ENCODE data around the gene APOB.

APOB gene

DNA sequence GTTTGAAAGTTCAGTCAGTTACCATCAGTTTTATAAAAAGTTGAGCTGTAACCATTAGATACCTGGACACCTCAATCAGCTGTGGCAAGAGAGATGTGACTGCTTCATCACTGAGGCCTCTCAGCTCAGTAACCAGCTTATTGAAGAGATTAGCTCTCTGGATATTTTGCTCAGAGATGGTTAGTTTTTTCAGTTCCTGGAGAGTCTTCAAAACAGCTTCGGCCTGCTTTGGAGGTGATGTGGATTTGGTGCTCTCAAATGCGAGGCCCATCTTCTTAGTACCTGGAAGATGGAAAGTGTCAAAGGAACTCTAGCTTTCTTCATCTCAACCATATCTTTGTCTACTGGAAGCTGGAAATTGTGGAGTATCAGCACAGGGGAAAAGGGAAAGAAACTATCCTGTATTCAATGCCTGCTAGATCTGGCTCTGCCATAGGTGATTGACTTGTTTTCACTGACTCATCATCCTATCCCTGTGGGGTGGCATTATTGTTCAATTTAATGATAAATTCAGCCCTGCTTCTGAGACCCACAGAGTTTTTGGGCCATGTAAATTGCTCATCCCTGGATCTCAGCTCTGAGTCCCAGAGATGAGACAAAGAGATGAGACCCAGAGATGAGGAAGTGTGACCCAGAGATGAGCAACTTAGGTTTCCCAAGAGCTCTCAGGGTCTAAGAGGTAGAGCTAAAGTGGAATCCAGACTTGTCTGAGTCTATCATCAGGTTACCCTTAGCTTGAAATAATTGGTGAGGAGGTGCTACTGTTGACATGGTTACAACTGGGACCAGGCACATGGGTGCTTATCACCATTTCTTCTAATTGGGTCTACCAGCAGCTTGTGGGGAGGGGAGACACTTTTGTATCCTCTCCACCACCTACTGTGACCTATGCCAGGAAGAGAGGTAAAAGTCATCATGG is 10.4 kb downstream of the APOB start:
- DNase-seq, result no peak

DNA sequence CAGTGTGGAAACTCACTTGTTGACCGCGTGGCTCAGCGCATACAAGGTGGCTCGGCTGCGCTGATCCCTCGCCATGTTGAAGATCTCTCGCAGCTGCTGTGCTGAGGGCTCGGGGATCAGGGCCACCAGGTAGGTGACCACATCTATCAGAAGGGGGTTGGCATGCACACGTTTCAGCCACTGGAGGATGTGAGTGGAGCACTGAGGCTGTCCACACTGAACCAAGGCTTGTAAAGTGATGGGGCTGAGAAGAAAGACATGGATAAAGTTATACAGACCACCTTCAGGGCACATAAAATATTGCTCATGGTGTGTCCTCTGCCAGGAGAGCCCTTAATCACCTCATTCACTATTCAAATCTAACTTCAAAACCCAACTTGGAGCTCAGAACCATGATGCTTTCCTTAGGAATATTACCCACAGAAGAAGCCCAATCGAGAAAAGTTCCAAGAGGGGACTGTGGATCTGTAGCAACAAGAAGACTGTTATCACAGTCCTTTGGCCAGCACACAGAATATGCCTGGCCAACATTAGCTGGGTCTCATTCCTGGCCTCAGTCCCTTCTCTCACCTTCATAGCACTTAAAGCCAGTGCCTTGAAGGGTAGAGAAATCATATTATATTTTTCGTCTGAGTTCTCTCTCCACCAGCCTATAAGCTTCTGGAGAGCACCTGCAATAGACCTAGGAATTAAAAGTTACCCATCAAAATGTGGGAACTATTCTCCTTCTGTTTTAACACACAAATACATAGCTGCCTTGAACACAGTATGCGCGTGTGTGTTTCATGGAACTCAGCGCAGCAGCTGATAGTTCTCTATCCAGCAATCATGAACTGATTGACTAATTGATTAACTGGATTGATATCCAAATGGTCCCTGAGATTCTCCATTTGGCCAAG is 11.3 kb downstream of the APOB start:
- no peak for DNase-seq

DNA sequence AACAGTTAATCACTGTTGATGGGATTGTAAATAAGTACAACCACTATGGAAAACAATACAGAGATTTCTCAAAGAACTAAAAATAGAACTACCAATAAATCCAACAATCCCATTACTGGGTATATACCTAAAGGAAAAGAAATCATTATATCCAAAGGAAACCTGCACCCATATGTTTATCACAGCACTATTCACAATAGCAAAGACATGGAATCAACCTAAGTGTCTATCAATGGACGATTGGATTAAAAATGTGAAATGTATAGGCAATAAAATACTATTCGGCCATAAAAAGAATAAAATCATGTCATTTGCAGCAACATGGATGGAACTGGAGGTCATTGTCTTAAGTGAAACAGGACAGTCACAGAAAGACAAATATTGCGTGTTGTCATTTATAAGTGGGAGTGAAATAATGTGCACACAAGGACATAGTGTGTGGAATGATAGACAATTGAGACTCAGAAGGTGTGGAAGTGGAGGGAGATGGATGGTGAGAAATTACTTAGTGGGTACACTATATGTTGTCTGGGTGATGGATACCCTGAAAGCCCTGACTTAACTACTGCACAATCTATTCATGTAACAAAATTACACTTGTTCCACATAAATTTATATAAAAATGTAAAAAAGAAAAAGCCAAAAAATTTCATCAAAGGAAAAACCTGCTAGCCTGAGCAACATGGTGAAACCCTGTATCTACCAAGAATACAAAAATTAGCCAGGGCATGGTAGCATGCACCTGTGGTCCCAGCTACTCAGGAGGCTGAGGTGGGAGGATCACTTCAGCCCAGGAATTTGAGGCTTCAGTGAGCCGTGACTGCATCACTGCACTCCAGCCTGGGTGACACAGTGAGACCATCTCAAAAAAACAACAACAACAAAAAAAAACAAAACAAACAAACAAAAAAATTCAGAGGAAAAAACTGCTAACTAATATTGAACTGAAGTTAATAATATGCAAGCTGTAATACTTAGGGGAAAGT is 12.6 kb downstream of the APOB start:
- DNase-seq, result no peak

DNA sequence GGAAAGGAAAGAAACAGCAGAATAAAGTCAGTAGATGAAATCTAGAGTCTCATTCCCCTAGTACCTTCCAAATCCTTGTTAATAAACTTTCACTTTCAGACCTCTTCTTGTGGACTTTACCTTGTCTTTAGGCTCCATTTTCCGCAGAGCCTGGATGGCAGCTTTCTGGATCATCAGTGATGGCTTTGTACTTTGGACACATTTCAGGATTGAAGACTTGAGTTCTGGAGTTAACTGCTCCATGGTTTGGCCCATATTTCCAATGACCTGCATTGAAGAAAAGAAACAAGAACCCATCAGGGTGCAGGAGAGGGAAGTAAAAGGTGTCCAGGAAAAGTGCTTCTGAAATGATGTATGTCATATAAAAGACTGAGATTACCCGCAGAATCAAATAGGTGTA is 14.4 kb downstream of the APOB start:
- no peak for DNase-seq

DNA sequence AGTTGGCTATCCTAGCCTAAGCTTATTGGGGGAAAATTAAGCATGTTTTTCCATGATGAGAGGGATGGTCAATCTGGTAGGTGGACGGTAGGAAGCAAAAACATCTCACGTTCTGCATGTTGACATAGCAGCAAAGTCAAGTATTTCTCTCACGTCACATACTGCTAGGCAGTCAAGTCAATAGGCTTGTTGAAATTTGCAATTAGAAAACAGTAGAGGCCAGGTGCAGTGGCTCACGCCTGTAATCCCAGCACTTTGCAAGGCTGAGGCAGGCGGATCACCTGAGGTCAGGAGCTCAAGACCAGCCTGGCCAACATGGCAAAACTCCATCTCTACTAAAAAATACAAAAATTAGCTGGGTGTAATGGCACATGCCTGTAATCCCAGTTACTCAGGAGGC is 14.9 kb downstream of the APOB start:
- DNase-seq, result peak; percentile 24

DNA sequence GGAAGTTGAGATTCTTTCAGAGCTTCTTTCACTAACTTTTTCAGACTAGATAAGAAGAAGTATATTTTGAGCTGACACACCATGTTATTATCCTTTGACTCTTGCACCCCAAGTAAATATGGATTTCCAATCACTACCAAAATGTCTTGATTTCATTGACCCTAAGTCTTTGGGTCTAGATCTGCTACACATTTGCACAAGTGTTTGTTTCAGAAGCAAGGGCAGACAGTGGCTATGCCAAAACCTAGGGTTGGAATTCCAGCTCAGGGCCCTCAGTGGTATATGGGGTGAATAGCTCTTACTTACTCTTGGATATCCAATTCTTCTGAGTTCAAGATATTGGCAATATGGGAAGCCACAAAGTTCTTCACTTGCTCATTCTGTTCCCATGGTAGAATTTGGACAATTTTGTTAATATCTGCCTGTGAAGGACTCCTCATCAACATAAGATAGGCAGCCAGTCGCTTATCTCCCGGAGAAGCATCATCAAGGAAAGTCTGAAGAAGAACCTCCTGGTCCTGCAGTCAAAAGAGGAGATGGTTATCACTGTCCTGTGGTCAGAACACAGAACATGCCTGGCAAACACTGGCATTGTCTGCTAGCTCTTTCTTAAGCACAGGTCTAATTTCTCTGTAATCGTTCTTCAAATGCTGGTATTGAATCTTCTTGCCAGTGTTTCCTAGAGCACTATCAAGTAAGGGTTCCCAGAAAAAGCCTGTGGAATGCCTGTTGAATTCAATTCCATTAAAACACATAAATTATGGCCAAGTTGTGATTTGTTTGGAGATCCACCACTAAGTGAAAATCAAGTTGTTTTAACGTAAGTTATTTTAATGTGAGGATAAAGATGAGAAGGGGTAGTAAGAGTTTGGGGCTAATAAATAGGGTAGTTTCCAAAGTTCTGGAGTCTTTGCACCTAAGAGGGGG is 15.6 kb downstream of the APOB start:
- no peak for DNase-seq

DNA sequence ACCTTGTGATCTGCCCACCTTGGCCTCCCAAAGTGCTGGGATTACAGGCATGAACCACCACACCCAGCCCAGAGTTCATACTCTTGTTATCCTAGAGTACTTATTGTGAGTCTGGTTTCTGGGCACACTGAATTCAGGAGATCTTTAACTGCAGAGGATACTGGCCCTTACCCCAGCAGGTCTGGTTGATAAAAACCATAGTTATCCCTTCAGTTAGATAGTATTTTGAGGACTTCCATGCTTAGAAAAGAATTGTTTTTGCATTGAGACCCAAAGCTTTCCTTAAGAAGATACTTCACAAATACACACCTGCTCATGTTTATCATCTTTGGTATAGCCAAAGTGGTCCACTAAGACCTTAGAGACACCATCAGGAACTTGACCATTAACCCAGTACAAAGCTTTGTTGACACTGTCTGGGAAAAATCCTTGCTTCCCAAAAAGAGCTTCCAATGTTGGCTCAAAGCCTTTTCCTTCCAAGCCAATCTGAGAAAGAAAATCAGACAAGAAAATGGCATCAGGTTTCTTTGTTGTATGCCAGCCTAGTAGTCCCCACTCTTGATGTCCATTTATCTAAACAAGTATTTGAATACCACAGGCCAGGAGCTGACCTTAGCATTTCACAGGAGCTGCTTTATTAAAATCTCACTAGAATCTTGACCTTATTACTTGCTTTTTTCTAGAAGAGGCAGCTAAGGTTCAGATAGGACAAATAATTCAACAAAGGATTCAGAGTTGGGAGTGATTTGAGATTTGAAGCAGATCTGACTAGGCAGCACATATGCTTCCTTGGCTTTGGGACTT is 17.2 kb downstream of the APOB start:
- no peak for DNase-seq

DNA sequence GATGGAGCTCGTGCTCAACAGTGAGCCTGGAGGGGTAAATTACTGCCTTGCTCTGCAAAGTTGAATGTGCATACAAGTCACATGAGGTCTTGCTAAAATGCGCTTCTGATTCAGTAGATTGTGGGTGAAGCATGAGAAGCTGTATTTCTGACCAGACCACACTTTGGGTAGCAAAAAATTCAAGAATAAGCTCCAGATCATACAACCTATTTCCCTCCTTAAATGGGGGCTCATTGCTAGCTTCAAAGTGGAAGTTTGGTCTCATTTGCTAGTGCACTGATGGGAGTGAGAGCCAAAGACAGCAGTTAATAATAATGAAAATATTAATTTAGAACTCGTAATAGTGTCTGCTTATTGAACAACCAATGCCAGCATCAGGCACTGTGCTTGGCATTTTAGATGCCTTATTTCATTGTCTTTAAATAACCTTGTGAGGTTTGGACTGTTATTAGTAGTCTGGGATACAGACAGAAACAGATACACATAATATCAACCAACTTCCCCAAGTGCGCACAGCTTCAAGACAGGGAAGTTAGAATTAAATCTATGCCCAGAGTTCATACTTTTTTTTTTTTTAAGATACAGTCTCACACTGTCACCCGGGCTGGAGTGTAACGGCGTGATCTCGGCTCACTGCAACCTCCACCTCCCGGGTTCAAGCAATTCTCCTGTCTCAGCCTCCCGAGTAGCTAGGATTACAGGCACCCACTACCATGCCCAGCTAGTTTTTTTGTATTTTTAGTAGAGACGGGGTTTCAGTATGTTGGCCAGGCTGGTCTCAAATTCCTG is 18.0 kb downstream of the APOB start:
- no peak for DNase-seq

DNA sequence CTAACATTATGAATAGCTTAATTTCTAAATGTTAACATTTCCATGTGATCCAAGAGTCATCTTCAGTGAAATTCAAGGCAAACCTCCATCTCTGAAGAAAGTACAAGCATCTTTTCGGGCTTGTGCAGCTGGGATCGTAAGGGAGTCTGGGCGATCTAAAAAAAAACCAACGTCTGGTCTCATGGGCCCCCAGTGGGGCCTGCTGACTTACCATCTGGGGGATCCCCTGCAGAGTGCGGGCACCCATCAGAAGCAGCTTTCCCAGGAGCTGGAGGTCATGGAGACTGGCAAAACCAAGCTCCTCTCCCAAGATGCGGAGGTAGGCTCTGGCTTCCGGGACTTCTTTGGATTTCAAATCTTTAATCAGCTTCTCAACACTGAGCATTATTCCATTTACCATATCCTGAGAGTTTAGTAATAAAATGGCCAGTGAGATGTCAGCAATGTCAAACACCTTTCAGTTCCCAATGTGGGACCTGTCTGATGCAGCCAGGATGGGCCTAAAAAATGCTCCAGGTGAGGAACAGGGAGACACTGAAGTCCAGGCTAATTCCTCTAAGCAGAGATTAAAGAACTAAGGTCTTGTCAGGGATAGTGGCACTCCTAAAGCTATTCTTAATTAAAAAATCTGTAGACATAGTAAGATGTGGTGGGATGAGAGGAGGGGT is 19.0 kb downstream of the APOB start:
- DNase-seq, result no peak

DNA sequence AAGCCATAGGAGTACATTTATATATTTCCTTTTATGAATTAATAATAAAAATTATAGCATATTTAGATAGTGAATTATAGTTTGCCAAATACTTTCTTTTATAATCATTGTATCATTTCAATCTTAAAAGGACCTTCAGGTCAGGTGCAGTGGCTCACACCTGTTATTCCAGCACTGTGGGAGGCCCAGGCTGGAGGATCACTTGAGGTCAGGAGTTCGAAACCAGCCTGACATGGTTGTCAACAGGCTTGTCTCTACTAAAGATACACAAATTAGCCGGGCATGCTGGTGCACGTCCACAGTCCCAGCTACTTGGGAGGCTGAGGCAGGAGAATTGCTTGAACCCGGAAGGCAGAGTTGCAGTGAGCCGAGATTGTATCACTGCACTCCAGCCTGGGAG is 19.7 kb downstream of the APOB start:
- no peak for DNase-seq

DNA sequence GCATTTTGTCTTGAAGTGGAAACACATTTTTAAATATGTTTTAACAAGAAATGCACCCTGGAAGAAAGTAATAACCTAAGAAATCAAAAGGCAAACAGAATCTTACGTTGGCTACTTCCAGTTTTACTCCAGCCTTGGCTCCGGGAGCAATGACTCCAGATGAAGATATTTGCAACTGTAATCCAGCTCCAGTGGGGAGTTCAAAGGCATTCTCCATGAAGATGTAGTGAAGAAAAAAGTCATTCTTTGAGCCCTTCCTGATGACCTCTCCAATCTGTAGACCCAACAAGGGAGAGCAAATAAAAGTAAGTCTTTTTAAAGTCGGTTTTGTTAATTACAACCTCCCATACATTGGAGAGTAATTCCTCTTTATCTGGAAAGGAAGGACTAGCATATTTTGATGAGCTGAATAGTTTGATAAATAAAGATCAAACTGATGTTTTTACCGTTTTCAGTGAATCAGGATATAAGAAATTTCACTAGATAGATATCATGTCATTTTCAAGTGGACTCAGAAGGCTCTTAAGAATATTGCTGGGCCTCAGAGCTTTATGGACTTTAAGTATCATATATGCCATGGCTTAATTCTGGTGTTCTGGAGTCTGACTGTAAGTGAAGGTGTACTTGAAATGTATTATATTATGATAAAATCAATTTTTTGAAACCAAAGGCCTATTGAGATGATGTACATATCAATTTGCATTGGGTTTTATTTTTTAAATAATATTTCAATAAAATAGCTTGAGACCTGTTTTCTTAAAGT is 20.3 kb downstream of the APOB start:
- DNase-seq, result no peak

DNA sequence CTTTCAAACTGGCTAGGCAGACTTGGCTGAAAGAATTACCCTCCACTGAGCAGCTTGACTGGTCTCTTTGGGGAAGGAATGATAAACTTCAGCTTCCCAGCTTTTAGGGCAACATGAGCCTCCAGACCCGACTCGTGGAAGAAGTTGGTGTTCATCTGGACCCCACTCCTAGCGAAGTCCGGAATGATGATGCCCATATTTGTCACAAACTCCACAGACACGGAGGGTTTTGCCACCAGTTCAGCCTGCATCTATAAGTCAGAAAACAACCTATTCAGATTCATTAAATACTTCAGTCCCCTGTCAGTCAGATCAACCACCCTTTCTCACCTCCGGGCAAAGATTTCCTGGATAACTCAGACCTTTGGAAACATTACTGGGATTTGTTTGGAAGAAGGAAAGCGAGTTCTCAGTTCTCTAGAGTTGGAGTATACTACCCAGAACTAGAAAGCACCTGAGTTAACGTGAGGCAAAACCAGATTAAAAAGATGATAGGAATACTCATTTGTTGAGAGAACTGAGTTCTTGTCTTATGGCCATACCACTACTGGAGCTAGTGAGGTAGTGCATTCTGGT is 21.0 kb downstream of the APOB start:
- DNase-seq, result no peak

DNA sequence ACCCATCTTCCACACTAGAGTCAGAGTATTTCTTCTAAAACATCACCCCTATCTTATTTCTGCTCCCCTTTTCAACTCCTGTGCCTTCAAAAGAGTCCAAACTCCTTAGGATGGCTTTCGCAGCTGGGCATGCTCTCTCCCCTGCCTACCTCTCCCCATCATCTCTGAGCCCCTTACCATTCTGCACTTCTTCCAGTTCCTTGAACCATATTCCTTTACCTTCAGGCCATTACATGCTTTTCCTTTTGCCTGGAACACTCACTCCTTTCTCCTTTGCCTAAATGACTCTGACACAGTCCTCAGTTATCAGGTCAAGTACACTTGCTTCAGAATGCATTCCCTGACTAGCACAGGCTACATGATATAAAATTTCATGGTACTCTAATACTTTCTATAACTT is 22.4 kb downstream of the APOB start:
- no peak for DNase-seq

DNA sequence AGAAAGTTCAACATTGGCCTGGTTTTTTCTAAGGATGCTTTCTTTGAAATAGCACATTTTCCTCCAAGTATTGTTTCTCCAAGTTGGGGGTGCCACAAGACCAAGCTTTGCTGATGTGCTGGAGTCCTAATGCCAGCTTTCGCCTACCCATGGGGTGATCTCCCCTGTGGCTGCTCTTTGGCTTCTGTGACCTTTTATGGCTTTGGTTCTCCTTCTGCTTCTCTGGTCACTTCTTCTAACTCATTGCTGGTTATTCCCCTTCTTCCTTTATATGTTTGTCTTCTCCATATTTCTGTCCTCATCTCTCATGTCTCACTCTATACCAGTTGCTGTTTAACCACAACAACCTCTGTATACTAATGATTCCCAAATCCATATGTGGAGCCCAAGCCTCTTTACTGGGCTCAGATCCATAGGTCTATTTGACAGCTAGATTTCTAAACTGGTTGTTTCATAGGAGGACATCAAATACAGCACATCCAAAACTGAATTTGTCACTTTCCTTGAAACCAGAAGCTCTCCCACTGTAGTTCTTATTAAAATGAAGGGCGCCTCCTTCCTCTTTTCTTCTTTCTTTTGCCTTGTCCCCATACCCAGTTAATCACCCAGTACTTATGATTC is 23.1 kb downstream of the APOB start:
- DNase-seq, result no peak

DNA sequence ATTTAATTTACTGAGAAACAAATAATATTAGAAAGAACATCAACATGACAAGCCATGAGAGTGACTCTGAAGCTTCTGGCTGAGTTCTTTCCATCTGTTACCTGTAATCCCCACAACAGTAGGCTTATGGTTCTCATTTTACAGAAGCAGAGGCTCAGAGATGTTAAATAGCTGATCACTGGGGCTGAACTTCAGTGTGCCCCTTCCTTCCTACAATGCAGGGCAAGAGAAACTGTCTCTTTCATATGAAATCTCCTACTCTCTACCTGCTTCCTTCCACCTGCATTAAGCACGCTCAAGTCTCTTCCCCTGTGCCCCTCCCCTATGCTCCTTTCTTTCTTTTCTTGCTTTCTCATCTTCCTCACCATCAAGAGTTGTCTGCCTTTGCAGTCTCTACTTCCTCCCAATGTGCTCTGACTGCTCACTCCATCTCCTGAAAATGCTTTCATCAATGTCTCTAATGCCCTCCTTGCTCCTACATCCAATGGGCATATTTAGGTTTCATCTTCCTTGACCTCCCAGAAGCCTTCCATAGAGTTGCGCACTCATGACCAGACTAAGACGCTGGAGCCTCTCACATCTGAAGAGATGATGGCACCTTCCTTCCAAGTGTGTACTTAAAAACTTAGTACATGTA is 23.7 kb downstream of the APOB start:
- no peak for DNase-seq

DNA sequence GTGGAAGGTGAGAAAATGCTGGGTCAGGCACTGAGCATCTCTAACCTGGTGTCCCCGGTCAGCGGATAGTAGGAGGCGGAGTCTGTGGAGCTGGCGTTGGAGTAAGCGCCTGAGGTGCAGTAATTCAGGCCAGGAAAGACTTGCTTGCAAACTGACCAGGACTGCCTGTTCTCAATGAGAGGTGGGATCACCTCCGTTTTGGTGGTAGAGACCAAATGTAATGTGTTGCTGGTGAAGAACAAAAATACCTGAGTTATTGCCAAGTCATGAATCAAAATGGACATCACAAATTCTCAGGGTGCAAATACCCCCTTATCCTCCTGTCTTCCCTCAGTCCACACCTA is 24.2 kb downstream of the APOB start:
- DNase-seq, result no peak

DNA sequence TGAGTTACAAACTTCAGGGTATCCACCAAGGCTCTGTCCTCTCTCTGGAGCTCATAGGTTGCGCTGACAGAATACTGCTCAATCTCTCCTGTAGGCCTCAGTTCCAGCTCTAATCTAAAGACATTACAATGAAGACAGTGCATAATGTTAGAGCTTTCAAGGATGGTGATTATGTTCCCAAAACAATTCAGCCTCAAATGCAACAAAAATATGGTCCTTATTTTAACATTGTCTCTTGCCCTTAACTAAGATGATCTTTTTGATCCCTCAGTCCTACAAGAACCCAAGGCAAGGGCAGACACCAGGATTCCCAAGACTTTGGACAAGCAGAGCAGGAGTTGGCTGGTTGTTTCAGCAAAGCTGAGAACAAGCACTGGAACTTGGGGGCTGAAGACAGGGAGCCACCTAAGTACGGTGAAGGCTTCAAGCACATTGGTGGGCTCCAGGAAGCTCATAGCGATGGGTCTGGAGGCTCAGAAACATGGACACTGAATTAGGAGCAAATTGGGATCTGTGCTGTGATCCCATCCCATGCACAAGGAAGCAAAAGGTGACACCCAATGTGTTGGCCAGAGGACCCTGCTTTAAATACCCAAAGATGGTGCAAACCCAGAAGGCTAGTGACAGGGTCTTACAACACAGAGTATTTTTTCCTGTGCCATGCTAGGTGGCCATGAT is 24.7 kb downstream of the APOB start:
- DNase-seq, result no peak
